ENCODE measurements around the gene CREG2. TPM values are rescaled to one million over a fixed set of nuclear protein-coding genes. Genes with fewer than 3 reads are reported as not detected.

CREG2 gene, protein sequence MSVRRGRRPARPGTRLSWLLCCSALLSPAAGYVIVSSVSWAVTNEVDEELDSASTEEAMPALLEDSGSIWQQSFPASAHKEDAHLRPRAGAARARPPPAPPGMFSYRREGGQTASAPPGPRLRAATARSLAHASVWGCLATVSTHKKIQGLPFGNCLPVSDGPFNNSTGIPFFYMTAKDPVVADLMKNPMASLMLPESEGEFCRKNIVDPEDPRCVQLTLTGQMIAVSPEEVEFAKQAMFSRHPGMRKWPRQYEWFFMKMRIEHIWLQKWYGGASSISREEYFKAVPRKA
- total RNA-seq (2021; ENCODE audit: unreplicated experiment) (0.21 TPM), Bru-seq, nascent RNA (not detected), BruChase-seq, experiment 1, labeled RNA remaining after a 2-hour chase (percentile 7 among the genes with signal in this experiment), BruChase-seq, experiment 2, labeled RNA remaining after a 6-hour chase (percentile 7 among the genes with signal in this experiment)
- polyA plus RNA-seq (2012; ENCODE audit: insufficient read length), result not detected
- long read RNA-seq, partial matches to known transcripts, result 1 of 2 reads
- long read RNA-seq, other reads (novel, unspliced or antisense), result 0 of 2 reads

DNA sequence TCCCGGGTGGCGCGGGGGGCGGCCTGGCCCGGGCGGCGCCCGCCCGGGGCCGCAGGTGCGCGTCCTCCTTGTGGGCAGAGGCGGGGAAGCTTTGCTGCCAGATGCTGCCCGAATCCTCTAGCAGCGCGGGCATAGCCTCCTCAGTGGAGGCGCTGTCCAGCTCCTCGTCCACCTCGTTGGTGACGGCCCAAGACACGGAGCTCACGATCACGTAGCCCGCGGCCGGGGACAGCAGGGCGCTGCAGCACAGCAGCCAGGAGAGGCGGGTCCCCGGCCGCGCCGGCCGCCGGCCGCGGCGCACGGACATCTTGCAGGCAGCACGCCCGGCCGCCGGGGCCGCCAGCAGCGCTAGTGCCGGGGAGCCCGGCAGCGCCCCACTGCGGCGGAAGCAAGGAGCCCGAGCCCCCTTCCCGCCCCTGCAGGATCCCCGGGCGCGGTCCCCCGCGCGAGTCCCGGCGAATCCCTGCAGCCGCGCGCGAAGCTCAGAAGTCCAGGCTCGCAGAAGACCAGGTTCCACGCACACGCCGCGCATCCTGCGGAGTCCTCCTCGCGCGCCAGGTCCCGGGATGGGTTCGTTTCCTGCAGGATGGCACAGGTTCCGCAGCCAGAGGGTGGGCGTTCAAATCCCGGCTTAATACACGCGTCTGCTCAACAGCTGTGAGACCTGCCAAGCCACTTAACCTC, at the start of gene CREG2:
Gene CREG2 (minus strand): TSS at position 353 of the 684 bp plus-strand sequence. CDS start 46 bp downstream, at position 307.
- Histone ChIP-seq H3K27me3 (ENCODE audit: control insufficient read depth, insufficient read depth, low read length) (peaks cover 30% of the 10 kb centered on the region), H3K27ac (ENCODE audit: low read length) (no peak within 1 kb of the TSS), H3K4me1 (ENCODE audit: control insufficient read depth, insufficient read depth, low read length) (no peaks in the 10 kb centered on the region), H3K36me3 (ENCODE audit: control insufficient read depth, insufficient read depth, low read length) (no peaks in the 10 kb centered on the region), H3K9me3 (ENCODE audit: control insufficient read depth, insufficient read depth, low read depth, low read length) (no peaks in the 10 kb centered on the region), H3K4me3 (ENCODE audit: low read depth in 2 of 2, low read length in 2 of 2) (peak within 1 kb of the TSS; percentile 42 to 43)
- CTCF ChIA-PET, result interaction anchor here (0.6 to 0.9 kb wide), 8 partner anchors 13 to 195 kb away, joined by 3 to 10 read pairs (median 6); no protein-coding TSS in a partner anchor
- intact Hi-C loops (cut with micrococcal nuclease; ENCODE audit: unreplicated experiment), result loop anchor here (5.0 kb wide), 1 partner anchor 40 kb away; no protein-coding TSS in a partner anchor
- in situ Hi-C loops (cut with HindIII; ENCODE audit: low pct_unique_long_range_greater_than_20kb, low sequenced_read_pairs), result no loop called here
- DNase-seq (ENCODE audit: low read depth, low spot score) (no peak), ATAC-seq (peak; percentile 87)
- BruUV-seq (replicated peaks), result no TSS peak
- peak; percentile 63 to 90 for TF ChIP-seq REST (IDR thresholded peaks at IDR 0.05; ENCODE audit: insufficient read depth in 1 of 2, low read depth in 2 of 2, low read length in 1 of 2)
- TF ChIP-seq TCF7L2 (IDR thresholded peaks at IDR 0.05; ENCODE audit: low read depth, low read length), result no peak
- TF ChIP-seq POLR2AphosphoS5 (IDR thresholded peaks at IDR 0.05; ENCODE audit: low read depth, low read length), result no peak
- TF ChIP-seq SIN3A (IDR thresholded peaks at IDR 0.05; ENCODE audit: borderline replicate concordance, insufficient read depth, low read depth, low read length), result no peak
- TF ChIP-seq, protein P1, sequence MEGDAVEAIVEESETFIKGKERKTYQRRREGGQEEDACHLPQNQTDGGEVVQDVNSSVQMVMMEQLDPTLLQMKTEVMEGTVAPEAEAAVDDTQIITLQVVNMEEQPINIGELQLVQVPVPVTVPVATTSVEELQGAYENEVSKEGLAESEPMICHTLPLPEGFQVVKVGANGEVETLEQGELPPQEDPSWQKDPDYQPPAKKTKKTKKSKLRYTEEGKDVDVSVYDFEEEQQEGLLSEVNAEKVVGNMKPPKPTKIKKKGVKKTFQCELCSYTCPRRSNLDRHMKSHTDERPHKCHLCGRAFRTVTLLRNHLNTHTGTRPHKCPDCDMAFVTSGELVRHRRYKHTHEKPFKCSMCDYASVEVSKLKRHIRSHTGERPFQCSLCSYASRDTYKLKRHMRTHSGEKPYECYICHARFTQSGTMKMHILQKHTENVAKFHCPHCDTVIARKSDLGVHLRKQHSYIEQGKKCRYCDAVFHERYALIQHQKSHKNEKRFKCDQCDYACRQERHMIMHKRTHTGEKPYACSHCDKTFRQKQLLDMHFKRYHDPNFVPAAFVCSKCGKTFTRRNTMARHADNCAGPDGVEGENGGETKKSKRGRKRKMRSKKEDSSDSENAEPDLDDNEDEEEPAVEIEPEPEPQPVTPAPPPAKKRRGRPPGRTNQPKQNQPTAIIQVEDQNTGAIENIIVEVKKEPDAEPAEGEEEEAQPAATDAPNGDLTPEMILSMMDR (IDR thresholded peaks at IDR 0.05), result peak; percentile 84
- POLR2A ChIA-PET, result no interaction called here

DNA sequence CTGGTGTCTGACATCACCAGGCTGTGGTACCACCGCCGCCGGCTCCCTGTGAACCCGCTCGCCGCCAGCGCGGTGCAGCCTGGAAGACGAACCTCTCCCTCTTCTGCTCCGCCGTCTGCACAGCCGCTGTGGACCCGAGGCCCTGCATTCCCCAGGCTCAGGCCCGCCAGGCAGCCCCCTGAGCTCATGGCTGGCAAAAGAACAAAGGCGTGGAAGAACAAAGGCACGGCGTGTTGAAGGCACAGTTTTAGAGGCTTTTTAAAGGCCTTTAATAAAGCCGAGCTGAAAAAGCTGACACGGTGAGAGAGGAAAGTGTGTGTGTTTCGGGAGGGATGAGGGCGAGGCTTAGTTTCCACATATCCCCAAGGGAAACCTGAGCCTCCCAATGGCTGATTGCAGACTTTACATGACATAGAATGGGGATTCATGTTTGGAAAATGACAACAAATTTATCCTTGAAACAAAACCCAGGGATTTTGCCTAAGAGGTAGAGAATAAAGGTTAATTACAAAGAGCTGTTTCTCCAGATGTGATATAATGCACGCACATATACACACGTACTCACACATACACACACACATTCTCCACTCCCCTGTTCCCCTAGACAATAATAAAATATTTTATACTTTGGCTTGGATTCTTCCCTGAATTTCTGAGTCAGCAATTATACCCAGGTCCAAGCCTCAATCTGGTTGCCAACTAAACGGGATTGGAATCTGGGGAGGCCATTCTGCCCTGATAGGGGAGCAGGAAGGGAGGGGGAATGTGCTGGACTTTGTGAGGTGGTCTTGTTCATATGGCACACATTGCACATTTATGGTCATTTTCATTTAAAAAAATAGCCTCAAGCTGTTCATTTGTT, 47.9 kb upstream of the CREG2 start:
- Histone ChIP-seq H3K9me3 (ENCODE audit: control insufficient read depth, insufficient read depth, low read depth, low read length) (no peaks in the 10 kb centered on the region), H3K27me3 (ENCODE audit: control insufficient read depth, insufficient read depth, low read length) (no peaks in the 10 kb centered on the region; the same call in 1 of the 2 replicates), H3K4me3 (ENCODE audit: low read depth in 2 of 2, low read length in 2 of 2) (no peak overlapping the region), H3K27ac (ENCODE audit: low read length) (no peak overlapping the region), H3K4me1 (ENCODE audit: control insufficient read depth, insufficient read depth, low read length) (no peaks in the 10 kb centered on the region), H3K36me3 (ENCODE audit: control insufficient read depth, insufficient read depth, low read length) (no peaks in the 10 kb centered on the region)
- ChIA-PET CTCF (no interaction called here), POLR2A (no interaction called here)
- TF ChIP-seq REST (IDR thresholded peaks at IDR 0.05; ENCODE audit: insufficient read depth in 1 of 2, low read depth in 2 of 2, low read length in 1 of 2), result no peak
- no peak for TF ChIP-seq POLR2AphosphoS5 (IDR thresholded peaks at IDR 0.05; ENCODE audit: low read depth, low read length)
- TF ChIP-seq SIN3A (IDR thresholded peaks at IDR 0.05; ENCODE audit: borderline replicate concordance, insufficient read depth, low read depth, low read length), result no peak
- TF ChIP-seq TCF7L2 (IDR thresholded peaks at IDR 0.05; ENCODE audit: low read depth, low read length), result no peak
- TF ChIP-seq, protein P1 (IDR thresholded peaks at IDR 0.05), result no peak
- no TSS peak for BruUV-seq (replicated peaks)
- no peak for ATAC-seq
- intact Hi-C loops (cut with micrococcal nuclease; ENCODE audit: unreplicated experiment), result no loop called here
- in situ Hi-C loops (cut with HindIII; ENCODE audit: low pct_unique_long_range_greater_than_20kb, low sequenced_read_pairs), result no loop called here
- no peak for DNase-seq (ENCODE audit: low read depth, low spot score)
